K562 (cell line): ENCODE data around the gene MRPL52. TPM values are rescaled to one million over a fixed set of nuclear protein-coding genes. Genes with fewer than 3 reads are reported as not detected.
"Not testable (repeated sequence)": the region's sequence is repeated elsewhere in the genome, so short reads cannot be mapped to it uniquely, and the experiment has no call there.

Experiments
- ATAC-seq: fragments of 200-7000 bp; cut with Tn5 transposase; 3 replicates; pipeline ENCODE4 v1.9.1; 2020; ENCODE audit warnings: moderate library complexity
- BruUV-seq: library from RNA; stranded (reverse); fragments of 400-500 nt; replicated peaks from 2 replicates; lab custom pipeline; 2021; lab: Mats Ljungman, UMichigan
- CTCF ChIA-PET: fragments of 300-600 bp; formaldehyde crosslinking; extraction: SDS; loops from one replicate; lab custom pipeline; 2021; ENCODE audit warnings: low intra/inter-chr PET ratio; lab: Yijun Ruan, JAX
- POLR2A ChIA-PET: fragments of 300-600, 350-650 bp; sonication (Branson Sonifier 250); formaldehyde crosslinking; extraction: SDS; loops from one replicate; lab custom pipeline; 2021; ENCODE audit warnings: antibody characterized with exemption, inconsistent platforms; lab: Yijun Ruan, JAX
- DNase-seq, 4 experiments: peaks; one replicate each; pipeline versions ENCODE4 v3.0.0 to v3.0.0-alpha.2; 2011 to 2018; ENCODE audit warnings: low spot score in 3 of 4, mixed read lengths in 3 of 4; ENCODE audit errors: extremely low read depth in 1 of 4
- FAIRE-seq: peaks from 2 replicates; lab custom pipeline; 2011; peaks lifted over from hg19 to GRCh38; lab: Jason Lieb, UNC
- H2AFZ ChIP-seq: 2 replicates; pipeline ENCODE4 v1.6.0; 2011; ENCODE audit warnings: low read depth, low read length, control low read depth, inconsistent platforms
- H3K27ac ChIP-seq: fragments of 200-600 bp; 3 replicates; pipeline ENCODE4 v1.8.0; 2011; ENCODE audit warnings: low read depth, mild to moderate bottlenecking, control low read depth, inconsistent platforms, low read length, moderate library complexity, mixed read lengths; ENCODE audit errors: extremely low read depth
- H3K27me3 ChIP-seq, 2 experiments: fragments of 300-600 bp in 1 of 2; 2 replicates in 1 of 2; 3 replicates in 1 of 2; pipeline versions ENCODE4 v1.6.0 to v1.8.0; 2011; ENCODE audit warnings: inconsistent platforms in 2 of 2, low read length in 2 of 2, mild to moderate bottlenecking in 1 of 2, mixed read lengths in 1 of 2, moderate library complexity in 1 of 2; ENCODE audit not compliant: control insufficient read depth in 2 of 2, insufficient read depth in 2 of 2
- H3K36me3 ChIP-seq: fragments of 300-600 bp; 3 replicates; pipeline ENCODE4 v1.8.0; 2011; ENCODE audit warnings: mild to moderate bottlenecking, low read length, inconsistent platforms; ENCODE audit not compliant: control insufficient read depth, insufficient read depth
- H3K4me1 ChIP-seq, 2 experiments: fragments of 200-600 bp in 1 of 2; replicated peaks in 1 of 2; 2 replicates in 1 of 2; 3 replicates in 1 of 2; pipeline versions ENCODE4 v1.5.1 to v1.8.0; 2011; ENCODE audit warnings: inconsistent platforms in 2 of 2, low read length in 2 of 2, mild to moderate bottlenecking in 1 of 2, mixed read lengths in 1 of 2, moderate library complexity in 1 of 2; ENCODE audit not compliant: control insufficient read depth in 2 of 2, insufficient read depth in 2 of 2
- H3K4me2 ChIP-seq: 2 replicates; pipeline ENCODE4 v1.6.1; 2011; ENCODE audit warnings: low read length, control low read depth, inconsistent platforms, mixed read lengths; ENCODE audit not compliant: insufficient read depth
- H3K4me3 ChIP-seq: fragments of 200-600 bp; sonication (generic), shearing (Covaris generic); 2 replicates; pipeline ENCODE4 v1.5.1; 2016; ENCODE audit warnings: control low read depth, inconsistent platforms
- H3K79me2 ChIP-seq: fragments of 200-600 bp; 3 replicates; pipeline ENCODE4 v1.8.0; 2011; ENCODE audit warnings: low read length, inconsistent platforms; ENCODE audit not compliant: control insufficient read depth, insufficient read depth
- H3K9ac ChIP-seq, 2 experiments: 2 replicates each; pipeline versions ENCODE4 v1.6.0 to v1.6.1; 2011; ENCODE audit warnings: low read depth in 2 of 2, low read length in 2 of 2, control low read depth in 1 of 2, inconsistent platforms in 1 of 2, mild to moderate bottlenecking in 1 of 2, mixed read lengths in 1 of 2; ENCODE audit not compliant: insufficient read depth in 1 of 2
- H3K9me1 ChIP-seq: one replicate; pipeline ENCODE4 v1.6.0; 2011; ENCODE audit warnings: inconsistent platforms, mild to moderate bottlenecking, low read length, moderate library complexity; ENCODE audit not compliant: control insufficient read depth, insufficient read depth
- H3K9me3 ChIP-seq: replicated peaks from 2 replicates; pipeline ENCODE4 v1.5.1; 2011; ENCODE audit warnings: low read depth, low read length, inconsistent platforms; ENCODE audit not compliant: control insufficient read depth, insufficient read depth
- H4K20me1 ChIP-seq: replicated peaks from 2 replicates; pipeline ENCODE4 v1.6.1; 2011; ENCODE audit warnings: low read length, inconsistent platforms, mixed read lengths; ENCODE audit not compliant: control insufficient read depth, insufficient read depth
- DMBX1 ChIP-seq: fragments of 250-450 bp; sonication (Bioruptor Pico); IDR thresholded peaks from 2 replicates; pipeline ENCODE4 v1.8.0; 2022; ENCODE audit warnings: inconsistent platforms, mild to moderate bottlenecking, moderate library complexity, borderline replicate concordance
- FOXK2 ChIP-seq, 2 experiments: fragments of 450-650 bp; IDR thresholded peaks in 1 of 2; conservative IDR thresholded peaks in 1 of 2; 2 replicates each; pipeline ENCODE4 v1.6.1; 2016; ENCODE audit warnings: low read depth in 2 of 2, mild to moderate bottlenecking in 1 of 2
- MEF2D ChIP-seq: conservative IDR thresholded peaks from 2 replicates; pipeline ENCODE4 v1.6.1; 2016; ENCODE audit warnings: low read depth, missing genetic modification characterization, missing compliant biosample characterization
- SOX6 ChIP-seq: fragments of 450-650 bp; IDR thresholded peaks from 2 replicates; pipeline ENCODE4 v1.6.1; 2014; ENCODE audit warnings: mild to moderate bottlenecking
- ZC3H11A ChIP-seq: IDR thresholded peaks from 2 replicates; pipeline ENCODE4 v1.6.1; 2012; ENCODE audit warnings: low read depth, low read length, improper control_type of control experiment
- ZNF133 ChIP-seq: fragments of 250-450 bp; sonication (Bioruptor Pico); IDR thresholded peaks from 2 replicates; pipeline ENCODE4 v1.4.0; 2020; ENCODE audit warnings: mild to moderate bottlenecking
- ZNF146 ChIP-seq: IDR thresholded peaks from one replicate; pipeline ENCODE4 v1.6.1; 2018; ENCODE audit warnings: missing compliant biosample characterization; ENCODE audit not compliant: unreplicated experiment
- WGBS: fragments of 100-300 bp; shearing (Covaris generic); methylation state at CpG from one replicate; pipeline ENCODE4 v1.1.6; 2016; ENCODE audit warnings: low coverage, mixed read lengths; ENCODE audit not compliant: insufficient coverage; ENCODE audit errors: missing lambda C conversion rate; 5-methylcytosine and 5-hydroxymethylcytosine counted together
- in situ Hi-C: fragments of 300-500 bp; cut with MboI; formaldehyde crosslinking; loops from 4 replicates; pipeline ENCODE4 v1.15.0; 2018; ENCODE audit warnings: inconsistent platforms, mixed read lengths
- intact Hi-C: fragments of 100-400 bp; cut with micrococcal nuclease; formaldehyde crosslinking; loops from 2 replicates; pipeline ENCODE4 v1.14.2; 2022
- polyA plus RNA-seq, 8 experiments: library from polyadenylated mRNA; depleted of rRNA in 4 of 8; stranded (reverse) in 5 of 8; unstranded in 3 of 8; fragments of >200 nt; fragmentation: Nextera tagmentation in 2 of 8; fragmentation: Illumina TruSeq in 1 of 8; extraction: Ambion mirVana in 2 of 8; extraction: Trizol in 1 of 8; gene quantifications; 2 replicates each; pipeline versions ENCODE4 v1.2.1 to v1.2.3, GENCODE V29; 2011 to 2014; ENCODE audit warnings: inconsistent platforms in 1 of 8, missing spikeins in 1 of 8
- total RNA-seq, 7 experiments: library from RNA; depleted of rRNA in 6 of 7; stranded (reverse); fragments of >200 nt in 6 of 7; fragmentation: Illumina TruSeq in 2 of 7; extraction: Trizol in 2 of 7; gene quantifications; 2 replicates each; pipeline versions ENCODE4 v1.2.1 to v1.2.3, GENCODE V29; 2011 to 2021; ENCODE audit warnings: low replicate concordance in 1 of 7
- TF ChIP-seq, protein P1 (sequence below): fragments of 250-450 bp; sonication (Bioruptor Pico); IDR thresholded peaks from 2 replicates; pipeline ENCODE4 v1.5.0; 2020; ENCODE audit warnings: mild to moderate bottlenecking
- TF ChIP-seq, protein P2 (sequence below): fragments of 450-650 bp; formaldehyde crosslinking; IDR thresholded peaks from 2 replicates; pipeline ENCODE4 v1.4.0; 2022; ENCODE audit warnings: missing genetic modification characterization
- TF ChIP-seq, protein P3 (sequence below): fragments of 250-450 bp; sonication (Bioruptor Pico); IDR thresholded peaks from 2 replicates; pipeline ENCODE4 v1.5.0; 2021

MRPL52 gene
- total and polyA plus RNA-seq, 9 of the 15 experiments (the other 6 are each of a cell fraction or from before 2014, with no cell fraction given): 56.5 to 213 (median 168) TPM

DNA sequence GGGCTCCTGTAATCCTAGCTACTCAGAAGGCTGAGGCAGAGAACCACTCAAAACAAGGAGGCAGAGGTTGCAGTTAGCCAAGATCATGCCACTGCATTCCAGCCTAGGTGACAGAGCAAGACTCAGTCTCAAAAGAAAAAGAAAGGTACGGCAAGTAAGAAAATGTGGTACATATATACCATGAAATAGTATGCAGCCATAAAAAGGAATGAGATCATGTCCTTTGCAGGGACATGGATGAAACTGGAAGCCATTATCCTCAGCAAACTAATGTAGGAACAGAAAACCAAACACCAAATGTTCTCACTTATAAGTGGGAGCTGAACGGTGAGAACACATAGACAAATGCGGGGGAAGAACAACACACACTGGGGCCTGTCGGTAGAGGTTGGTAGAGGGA is 24.5 kb upstream of the MRPL52 start:
- not testable (repeated sequence) for H3K4me3 ChIP-seq, BruUV-seq, H3K36me3 ChIP-seq
- peak; percentile 74 for TF ChIP-seq ZNF146 (CRISPR knock-in tag)
- TF ChIP-seq, all 486 proteins: peak for 1; not testable (repeated sequence) for 485
- 36% methylated on average over 3 of the region's 4 CpGs for WGBS
- H3K27me3 ChIP-seq, in situ Hi-C loops, H3K27ac ChIP-seq, POLR2A ChIA-PET, intact Hi-C loops, H3K9me3 ChIP-seq, H4K20me1 ChIP-seq, CTCF ChIA-PET, H3K4me1 ChIP-seq, ATAC-seq, H3K9ac ChIP-seq, DNase-seq, H2AFZ ChIP-seq, H3K9me1 ChIP-seq, H3K79me2 ChIP-seq, FAIRE-seq, H3K4me2 ChIP-seq: not testable (repeated sequence)

DNA sequence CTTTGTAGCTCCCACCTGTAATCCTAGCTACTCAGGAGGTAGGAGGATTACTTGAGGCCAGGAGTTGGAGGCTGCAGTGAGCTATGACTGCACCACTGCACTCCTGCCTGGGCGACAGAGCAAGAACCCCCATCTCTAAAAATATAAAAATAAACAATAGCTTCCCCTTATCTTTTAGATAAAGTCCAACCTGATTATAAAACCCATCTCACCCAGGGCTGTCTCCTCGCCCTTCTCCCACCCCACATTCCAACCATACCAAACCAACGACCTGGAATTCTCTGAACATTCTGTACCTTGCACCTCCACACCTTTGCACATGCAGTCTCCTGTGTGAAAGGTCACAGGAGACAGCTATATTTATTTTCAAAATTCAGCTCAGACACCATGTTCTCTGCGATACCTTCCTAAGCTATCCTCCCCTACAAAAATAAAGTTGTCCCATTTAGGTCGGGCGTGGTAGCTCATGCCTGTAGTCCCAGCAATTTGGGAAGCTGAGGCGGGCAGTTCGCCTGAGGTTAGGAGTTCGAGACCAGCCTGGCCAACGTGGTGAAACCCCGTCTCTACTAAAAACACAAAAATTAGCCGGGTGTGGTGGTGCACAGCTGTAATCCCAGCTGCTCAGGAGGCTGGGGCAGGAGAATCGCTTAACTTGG is 22.1 kb upstream of the MRPL52 start:
- Histone ChIP-seq H3K9ac (no peak overlapping the region), H3K27ac (no peak overlapping the region), H2AFZ (no peak overlapping the region), H3K4me2 (no peak overlapping the region), H3K9me3 (no peaks in the 10 kb centered on the region), H3K4me3 (no peak overlapping the region), H4K20me1 (no peaks in the 10 kb centered on the region), H3K27me3 (peaks cover 0 to 16% of the 10 kb centered on the region in 2 experiments; a peak in 3 of 5 replicates), H3K4me1 (no peaks in the 10 kb centered on the region; a peak in 1 of 5 replicates), H3K79me2 (no peaks in the 10 kb centered on the region), H3K9me1 (no peaks in the 10 kb centered on the region), H3K36me3 (no peaks in the 10 kb centered on the region)
- no TSS peak for BruUV-seq
- POLR2A ChIA-PET: interaction anchor here (1.1 to 1.3 kb wide), 2 partner anchors 10 to 41 kb away, joined by 3 to 4 read pairs; partner anchors contain the start of gene OXA1L
- WGBS: 16% methylated on average over 10 of the region's 13 CpGs
- FAIRE-seq: no peak
- no peak for ATAC-seq
- in situ Hi-C loops (no loop called here), intact Hi-C loops (no loop called here)
- no peak for DNase-seq
- CTCF ChIA-PET: no interaction called here
- TF ChIP-seq ZNF133 (CRISPR knock-in tag): no peak
- TF ChIP-seq FOXK2 (conservative IDR thresholded peaks at IDR 0.05 in 1 of 2, IDR thresholded peaks at IDR 0.05 in 1 of 2; ENCODE audit: low read depth in 2 of 2): no peak
- no peak for TF ChIP-seq MEF2D
- TF ChIP-seq, protein P1, sequence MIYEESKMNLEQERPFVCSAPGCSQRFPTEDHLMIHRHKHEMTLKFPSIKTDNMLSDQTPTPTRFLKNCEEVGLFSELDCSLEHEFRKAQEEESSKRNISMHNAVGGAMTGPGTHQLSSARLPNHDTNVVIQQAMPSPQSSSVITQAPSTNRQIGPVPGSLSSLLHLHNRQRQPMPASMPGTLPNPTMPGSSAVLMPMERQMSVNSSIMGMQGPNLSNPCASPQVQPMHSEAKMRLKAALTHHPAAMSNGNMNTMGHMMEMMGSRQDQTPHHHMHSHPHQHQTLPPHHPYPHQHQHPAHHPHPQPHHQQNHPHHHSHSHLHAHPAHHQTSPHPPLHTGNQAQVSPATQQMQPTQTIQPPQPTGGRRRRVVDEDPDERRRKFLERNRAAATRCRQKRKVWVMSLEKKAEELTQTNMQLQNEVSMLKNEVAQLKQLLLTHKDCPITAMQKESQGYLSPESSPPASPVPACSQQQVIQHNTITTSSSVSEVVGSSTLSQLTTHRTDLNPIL (CRISPR knock-in tag): no peak
- no peak for TF ChIP-seq SOX6
- TF ChIP-seq ZC3H11A: no peak
- TF ChIP-seq, protein P2, sequence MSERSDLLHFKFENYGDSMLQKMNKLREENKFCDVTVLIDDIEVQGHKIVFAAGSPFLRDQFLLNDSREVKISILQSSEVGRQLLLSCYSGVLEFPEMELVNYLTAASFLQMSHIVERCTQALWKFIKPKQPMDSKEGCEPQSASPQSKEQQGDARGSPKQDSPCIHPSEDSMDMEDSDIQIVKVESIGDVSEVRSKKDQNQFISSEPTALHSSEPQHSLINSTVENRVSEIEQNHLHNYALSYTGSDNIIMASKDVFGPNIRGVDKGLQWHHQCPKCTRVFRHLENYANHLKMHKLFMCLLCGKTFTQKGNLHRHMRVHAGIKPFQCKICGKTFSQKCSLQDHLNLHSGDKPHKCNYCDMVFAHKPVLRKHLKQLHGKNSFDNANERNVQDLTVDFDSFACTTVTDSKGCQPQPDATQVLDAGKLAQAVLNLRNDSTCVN: no peak
- no peak for TF ChIP-seq DMBX1 (CRISPR knock-in tag)
- TF ChIP-seq, protein P3, sequence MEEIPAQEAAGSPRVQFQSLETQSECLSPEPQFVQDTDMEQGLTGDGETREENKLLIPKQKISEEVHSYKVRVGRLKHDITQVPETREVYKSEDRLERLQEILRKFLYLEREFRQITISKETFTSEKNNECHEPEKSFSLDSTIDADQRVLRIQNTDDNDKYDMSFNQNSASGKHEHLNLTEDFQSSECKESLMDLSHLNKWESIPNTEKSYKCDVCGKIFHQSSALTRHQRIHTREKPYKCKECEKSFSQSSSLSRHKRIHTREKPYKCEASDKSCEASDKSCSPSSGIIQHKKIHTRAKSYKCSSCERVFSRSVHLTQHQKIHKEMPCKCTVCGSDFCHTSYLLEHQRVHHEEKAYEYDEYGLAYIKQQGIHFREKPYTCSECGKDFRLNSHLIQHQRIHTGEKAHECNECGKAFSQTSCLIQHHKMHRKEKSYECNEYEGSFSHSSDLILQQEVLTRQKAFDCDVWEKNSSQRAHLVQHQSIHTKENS: no peak
